GM18909 (cell line): ENCODE measurements around the gene TRANK1.
A peak's percentile ranks its signal among the peaks of the same experiment; 100 is the strongest.
"Not testable (repeated sequence)": the region's sequence is repeated elsewhere in the genome, so short reads cannot be mapped to it uniquely, and the experiment has no call there.

Experiments used
- ATAC-seq: cut with Tn5 transposase; IDR thresholded peaks from one replicate; pipeline ENCODE4 v1.9.1; 2021; ENCODE audit warnings: mild to moderate bottlenecking; ENCODE audit not compliant: unreplicated experiment, poor library complexity

TRANK1 gene

GRCh38 chr3:36894914-36895313, 49.9 kb downstream of the TRANK1 start:
- no peak for ATAC-seq

DNA sequence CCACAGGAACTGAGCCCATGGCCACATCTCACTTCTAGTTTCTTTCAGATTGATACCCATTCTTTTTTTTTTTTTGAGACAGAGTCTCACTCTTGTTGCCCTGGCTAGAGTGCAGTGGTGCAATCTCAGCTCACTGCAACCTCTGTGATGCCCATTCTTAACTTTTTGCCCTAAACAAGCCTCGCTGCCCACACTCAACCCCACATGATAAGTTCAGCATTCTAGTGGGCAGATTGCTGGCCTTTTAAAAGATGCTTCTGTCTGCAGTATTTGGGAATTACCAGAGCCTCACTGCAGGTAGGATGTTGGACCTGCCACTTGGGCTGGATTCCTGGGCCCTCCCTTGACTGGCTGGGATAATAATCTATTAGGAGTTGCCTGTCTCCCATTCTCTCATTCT, 51.0 kb downstream of the TRANK1 start:
- peak; percentile 29 for ATAC-seq

GRCh38 chr3:36893137-36893557, 51.7 kb downstream of the TRANK1 start:
- peak; percentile 50 for ATAC-seq

DNA sequence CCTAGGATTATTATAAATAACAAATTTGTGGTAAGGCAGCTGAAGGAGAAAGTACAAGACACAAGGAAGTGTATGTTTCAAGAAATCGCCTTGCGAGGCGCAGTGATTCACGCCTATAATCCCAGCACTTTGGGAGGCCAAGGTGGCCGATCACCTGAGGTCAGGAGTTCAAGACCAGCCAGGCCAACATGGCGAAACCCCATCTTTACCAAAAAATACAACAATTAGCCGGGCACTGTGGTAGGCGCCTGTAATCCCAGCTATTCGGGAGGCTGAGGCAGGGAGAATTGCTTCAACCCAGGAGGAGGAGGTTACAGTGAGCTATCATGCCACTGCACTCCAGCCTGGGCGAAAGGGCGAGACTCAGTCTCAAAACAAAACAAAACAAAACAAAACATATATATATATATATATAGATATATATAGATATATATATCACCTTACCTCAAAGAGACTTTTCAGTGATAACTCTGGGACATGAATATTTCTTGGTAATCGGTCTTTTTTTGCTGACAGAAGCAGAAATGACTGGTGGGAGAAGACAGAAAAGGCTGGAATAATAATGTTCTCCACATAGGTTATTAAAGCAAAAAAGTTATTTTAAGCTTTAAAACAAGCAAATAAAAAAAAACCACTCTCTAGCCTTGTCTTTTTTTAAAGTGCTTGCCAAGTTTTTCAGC, 52.3 kb downstream of the TRANK1 start:
- no peak for ATAC-seq

GRCh38 chr3:36891701-36892160, 53.1 kb downstream of the TRANK1 start:
- peak; percentile 82 for ATAC-seq

DNA sequence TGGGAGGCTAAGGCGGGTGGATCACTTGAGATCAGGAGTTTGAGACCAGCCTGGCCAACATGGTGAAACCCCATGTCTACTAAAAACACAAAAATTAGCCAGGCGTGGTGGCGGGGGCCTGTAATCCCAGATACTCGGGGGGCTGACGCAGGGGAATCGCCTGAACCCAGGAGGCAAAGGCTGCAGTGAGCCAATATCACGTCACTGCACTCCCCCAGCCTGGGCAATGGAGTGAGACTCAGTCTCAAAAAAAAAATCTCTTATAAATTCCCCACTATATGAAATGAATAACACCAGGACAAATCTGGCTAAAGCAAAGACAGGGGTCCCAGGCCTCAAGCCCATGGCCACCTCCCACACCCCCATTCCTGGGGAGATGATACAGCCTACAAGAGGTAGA, 53.8 kb downstream of the TRANK1 start:
- ATAC-seq: not testable (repeated sequence)

DNA sequence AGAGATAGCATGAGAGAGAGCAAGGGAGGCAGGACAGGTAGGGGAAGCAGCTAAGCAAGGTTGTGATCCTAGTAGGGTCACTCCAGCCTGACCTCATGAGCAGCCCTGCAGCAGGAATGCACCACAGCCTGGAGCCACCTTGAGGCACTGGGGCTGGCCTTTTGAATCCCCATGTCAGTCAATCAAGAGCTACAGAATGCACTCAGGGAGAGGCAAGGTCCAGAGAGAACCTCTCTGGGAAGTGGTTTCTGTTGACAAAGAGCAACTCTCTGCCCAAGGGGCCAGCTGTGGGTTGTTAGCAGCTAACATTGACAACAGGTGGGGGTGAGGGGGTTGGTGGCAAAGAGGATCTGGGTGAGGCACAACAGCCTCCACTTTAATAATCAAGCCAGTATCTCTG, 54.6 kb downstream of the TRANK1 start:
- no peak for ATAC-seq

- no peak for ATAC-seq
Measured at GRCh38 chr3:36881735-36882134, 63.1 kb downstream of the TRANK1 start.

DNA sequence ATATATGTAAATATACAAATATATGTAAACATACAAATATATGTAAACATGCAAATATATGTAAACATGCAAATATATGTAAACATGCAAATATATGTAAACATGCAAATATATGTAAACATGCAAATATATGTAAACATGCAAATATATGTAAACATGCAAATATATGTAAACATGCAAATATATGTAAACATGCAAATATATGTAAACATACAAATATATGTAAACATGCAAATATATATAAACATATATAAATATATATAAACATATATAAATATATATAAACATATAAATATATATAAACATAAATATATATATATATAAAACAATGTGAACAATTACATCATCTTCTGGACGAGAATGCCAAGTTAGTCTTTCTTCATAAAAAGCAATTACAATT, 65.0 kb downstream of the TRANK1 start:
- ATAC-seq: not testable (repeated sequence)

GRCh38 chr3:36877930-36878685, 66.7 kb downstream of the TRANK1 start:
- no peak for ATAC-seq

- peak; percentile 98 for ATAC-seq
Measured at GRCh38 chr3:36876181-36876936, 68.5 kb downstream of the TRANK1 start.

DNA sequence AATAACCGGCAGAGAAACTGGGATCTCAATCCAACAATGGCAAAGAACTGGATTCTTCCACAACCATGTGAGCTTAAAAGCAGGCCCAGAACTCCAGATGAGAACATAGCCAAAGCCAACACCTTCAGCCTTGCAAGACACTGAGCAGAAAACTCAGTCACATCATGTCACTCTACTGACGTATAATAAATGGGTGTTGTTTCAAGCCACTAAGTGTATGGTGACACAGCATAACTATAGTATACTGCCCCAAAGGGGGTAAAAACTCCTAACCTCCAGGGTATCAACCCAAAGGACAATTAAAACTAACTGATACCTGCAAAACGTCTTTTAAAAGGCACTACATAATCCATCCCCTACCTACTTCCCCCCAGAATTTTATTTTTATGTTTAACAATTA, 69.5 kb downstream of the TRANK1 start:
- no peak for ATAC-seq

DNA sequence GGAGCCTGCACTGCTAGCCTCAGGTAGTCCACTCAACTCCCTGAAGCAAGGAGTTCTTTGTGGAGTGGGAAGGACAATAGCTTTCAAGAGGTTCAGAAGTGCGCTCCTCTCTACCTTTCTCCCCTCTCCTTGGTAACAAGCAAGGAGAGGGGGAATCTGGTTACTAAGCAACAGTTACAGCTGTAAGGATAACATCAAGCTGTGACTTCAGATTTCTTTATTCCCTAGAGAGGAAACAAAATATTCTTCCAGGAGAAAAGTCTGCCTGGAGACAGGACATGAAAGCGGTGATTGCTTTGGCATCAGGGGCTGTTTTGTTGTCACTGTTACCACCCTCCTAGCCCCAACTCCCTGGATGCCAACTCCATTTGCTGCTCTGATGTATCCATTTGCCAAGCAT, 70.4 kb downstream of the TRANK1 start:
- ATAC-seq: no peak

DNA sequence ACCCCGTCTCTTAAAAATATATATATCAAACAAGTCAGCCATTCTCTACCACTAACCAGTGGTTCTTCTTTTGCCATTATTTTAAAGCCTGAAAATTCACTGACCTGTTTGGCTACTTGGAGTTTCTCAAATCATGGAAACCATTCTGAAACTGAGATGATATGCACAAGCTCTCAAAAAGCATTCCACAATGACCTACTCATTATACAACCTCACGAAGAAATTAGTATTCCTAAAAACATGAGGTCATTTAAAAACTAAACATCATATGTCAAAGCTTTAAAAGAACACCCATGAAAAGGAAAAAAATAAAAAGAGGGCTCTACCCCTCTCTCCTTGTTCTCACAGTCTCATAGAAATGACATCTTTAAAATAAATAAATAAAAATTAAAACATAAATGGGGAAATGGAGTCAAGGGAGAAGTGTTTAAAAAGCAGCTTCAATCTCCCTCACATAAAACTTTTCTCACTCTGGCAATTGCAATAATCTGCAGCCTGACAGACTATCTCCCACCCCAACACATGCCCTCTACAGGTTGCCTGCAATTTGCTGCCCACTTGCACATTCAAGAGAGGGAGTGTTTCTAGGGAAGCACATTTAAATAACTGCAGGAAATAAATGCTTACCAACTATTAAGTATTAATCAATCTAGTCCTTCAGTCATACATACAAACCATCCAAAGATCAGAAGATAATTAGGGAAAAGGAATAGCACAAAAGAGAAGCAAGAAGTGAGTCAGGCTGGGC, 73.3 kb downstream of the TRANK1 start:
- no peak for ATAC-seq

DNA sequence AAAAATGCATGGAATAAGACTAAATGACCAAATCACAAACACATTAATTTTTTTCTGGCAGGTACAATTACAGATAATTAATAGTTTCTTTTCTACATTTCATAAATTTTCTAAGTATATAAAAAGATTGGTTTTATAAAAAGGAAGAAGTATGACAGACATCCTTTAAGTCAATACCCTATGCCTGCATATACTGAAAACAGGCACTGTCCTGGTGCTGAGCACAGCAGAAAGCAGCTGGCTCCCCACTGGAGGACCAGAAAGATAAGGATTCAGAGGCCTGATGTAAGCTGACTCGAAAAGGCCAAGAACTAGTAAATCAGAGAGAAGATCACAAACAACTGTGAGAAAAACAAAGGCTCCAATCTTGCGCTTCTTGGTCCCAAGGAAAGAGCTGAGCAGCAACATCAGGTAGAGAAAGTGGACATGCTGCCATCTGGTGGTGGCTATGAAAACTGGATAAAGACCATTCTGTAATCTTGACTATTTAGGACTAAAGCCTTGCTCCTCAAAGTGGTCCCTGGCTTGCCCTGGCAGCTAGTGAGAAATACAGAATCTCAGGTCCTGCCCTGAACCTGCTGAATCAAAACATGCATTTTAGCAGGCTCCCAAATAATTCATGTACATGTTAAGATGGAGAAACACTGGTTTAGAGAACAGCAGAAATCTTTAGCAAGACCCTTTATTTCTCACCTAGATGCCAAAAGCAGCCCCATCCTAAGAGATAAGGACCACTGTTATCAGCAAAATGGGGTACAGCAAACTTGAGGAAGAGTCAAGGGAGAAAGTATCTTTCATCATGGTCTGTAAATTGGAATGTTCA, 76.0 kb downstream of the TRANK1 start:
- peak; percentile 96 for ATAC-seq

DNA sequence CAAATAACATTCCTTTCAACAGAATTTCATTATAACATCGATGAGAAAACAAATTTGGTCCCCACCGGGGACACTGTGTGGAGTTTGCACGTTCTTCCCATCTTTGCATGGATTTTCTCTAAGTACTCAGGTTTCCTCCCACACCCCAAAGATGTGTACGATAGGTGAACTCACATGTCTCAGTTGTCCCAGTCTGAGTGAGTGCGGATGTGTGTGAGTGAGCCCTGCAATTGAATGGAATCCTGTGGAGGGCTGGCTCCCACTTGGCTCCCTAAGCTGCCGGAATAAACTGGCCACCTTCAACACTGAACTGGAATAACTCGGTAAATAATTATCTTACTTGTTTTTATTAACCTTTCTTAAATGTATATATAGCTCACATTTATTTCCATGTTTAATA, 77.0 kb downstream of the TRANK1 start:
- ATAC-seq: no peak

DNA sequence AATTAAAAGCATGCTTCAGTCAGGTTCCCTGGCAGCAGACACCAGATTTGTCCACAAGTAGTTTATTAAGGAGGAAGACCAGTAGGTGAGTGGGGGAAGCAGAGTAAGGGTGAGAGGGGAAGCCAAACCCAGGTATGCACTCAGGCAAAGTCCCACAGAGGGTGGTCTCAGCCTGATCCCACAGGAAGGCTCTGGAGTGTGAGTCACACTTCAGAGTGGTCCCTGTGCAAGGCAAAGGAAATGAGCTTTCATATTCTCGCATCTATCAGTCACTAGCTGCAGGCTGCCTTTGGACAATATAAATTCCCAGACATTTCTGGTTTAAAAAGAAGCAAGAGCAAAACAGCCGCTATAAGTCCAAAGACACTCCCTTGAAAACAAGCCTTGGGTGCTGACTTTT, 78.5 kb downstream of the TRANK1 start:
- ATAC-seq: no peak

DNA sequence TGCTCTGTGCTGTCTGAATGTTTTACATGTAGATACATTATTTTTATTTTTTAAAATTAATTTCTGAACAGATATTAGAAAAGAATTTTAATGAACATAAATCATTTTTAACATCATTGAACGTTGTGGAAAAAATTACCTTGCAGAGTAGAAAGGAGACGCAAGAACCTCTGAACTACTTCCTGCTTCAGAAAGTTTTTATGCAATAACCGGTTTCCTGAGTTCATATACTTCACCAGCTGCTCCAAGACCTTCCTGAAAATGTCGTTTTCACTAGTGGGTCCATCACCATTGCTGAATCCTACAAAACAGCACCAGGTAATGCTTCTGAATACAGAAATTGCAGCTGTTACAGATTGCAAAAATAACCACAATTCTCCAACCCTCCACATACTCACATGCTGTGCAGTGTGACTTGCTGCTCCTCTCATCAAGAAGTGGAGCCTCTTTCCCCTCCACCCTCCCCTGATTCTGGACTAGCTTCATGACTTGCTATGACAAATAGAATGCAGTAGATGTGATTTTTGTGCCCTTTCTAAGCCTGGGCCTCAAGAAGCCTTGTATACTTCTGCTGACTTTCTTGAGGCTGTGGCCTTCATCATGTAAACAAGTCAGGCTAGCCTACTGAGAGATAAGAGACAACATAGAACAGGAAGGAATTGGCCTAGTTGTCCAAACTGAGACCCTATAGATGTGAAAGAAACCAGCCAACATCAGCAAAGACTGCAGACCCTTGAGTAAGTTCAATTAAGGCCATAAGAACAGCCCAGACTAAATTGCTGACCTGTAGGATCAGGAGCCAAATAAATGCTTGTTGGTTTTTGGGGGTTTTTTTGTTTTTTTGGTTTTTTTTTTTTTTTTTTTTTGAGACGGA, 80.4 kb downstream of the TRANK1 start:
- no peak for ATAC-seq
